Right atrium auricular region (tissue), 2 donors: ENCODE results near the gene CCR3. TPM values are rescaled to one million over a fixed set of nuclear protein-coding genes. Genes with fewer than 3 reads are reported as not detected.
"Not testable (repeated sequence)": the region's sequence is repeated elsewhere in the genome, so short reads cannot be mapped to it uniquely, and the experiment has no call there.

Experiments used
- DNase-seq: peaks from one replicate; pipeline ENCODE4 v3.0.0-alpha.2; 2019; ENCODE audit warnings: low spot score
- H3K27ac ChIP-seq, 2 donors: fragments of 200-600 bp; sonication (generic); 1 replicate in 1 of 2; 2 replicates in 1 of 2; pipeline ENCODE4 v1.5.1; 2016 to 2019
- H3K27me3 ChIP-seq, 2 donors: fragments of 200-600 bp; sonication (generic); one replicate each; pipeline versions ENCODE4 v1.5.1 to v1.6.0; 2017 to 2019
- H3K36me3 ChIP-seq: fragments of 200-600 bp; sonication (generic); one replicate; pipeline ENCODE4 v1.5.1; 2016
- H3K4me1 ChIP-seq, 2 donors: fragments of 200-600 bp; sonication (generic); one replicate each; pipeline versions ENCODE4 v1.5.1 to v1.6.0; 2017 to 2019
- H3K4me3 ChIP-seq, 2 donors: fragments of 200-600 bp; sonication (generic); 1 replicate in 1 of 2; 2 replicates in 1 of 2; pipeline ENCODE4 v1.5.1; 2017 to 2019; ENCODE audit warnings: mild to moderate bottlenecking in 1 of 2, moderate library complexity in 1 of 2
- H3K9me3 ChIP-seq, 2 donors: fragments of 200-600 bp; sonication (generic); one replicate each; pipeline ENCODE4 v1.5.1; 2019
- total RNA-seq, 2 donors: library from RNA; depleted of rRNA; stranded (reverse); fragments of >200 nt; gene quantifications; one replicate each; pipeline ENCODE4 v1.1.0, GENCODE V29; 2016
- TF ChIP-seq, protein P1 (sequence below), 2 donors: fragments of 200-600 bp; sonication (generic); IDR thresholded peaks; one replicate each; pipeline ENCODE4 v1.5.1; 2019; ENCODE audit warnings: antibody characterized with exemption in 2 of 2

Gene CCR3
- total RNA-seq, 2 donors from 2014 or later: not detected

DNA sequence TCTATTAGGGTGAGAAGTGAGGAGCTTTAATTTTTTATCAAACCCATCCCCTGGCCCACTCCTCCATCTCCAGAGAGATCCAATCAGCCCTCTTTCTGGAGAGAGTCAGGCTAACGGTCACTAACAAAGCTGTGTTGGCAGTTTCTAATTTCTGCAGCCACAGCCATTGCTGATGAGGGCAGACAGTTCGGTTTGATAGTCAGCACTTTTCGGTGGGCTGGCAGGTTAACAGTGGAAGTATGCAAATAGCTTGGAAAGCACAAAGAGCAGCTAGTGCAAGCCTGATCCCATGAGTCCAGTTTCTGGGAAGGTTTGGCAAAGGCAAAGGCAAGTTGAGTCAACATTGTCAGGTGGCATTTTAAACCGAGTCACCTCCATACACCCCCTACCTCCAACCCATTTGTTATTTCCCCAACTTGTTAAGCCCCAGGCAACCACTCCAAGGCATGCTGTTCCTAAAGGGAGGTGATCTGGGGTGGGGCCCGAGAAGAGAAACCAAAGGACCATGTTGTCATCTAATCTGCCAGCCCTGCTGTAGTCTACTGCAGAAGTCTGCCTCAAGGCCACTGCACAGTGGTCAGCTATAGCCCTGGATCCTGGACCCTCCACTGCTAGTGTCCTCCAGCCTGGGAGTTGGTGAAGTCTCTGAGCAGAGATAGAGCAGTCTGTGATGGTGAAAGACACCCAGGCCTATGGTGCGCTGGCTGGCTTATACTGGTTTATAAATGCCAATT, 35.8 kb upstream of the CCR3 start:
- no peaks in the 10 kb centered on the region for H3K9me3 ChIP-seq
- H3K27me3 ChIP-seq: no peaks in the 10 kb centered on the region
- H3K4me3 ChIP-seq: peak overlapping the region in 1 of 2 donors; percentile 23
- H3K27ac ChIP-seq: peak overlapping the region in 1 of 2 donors; percentile 35
- TF ChIP-seq, protein P1, sequence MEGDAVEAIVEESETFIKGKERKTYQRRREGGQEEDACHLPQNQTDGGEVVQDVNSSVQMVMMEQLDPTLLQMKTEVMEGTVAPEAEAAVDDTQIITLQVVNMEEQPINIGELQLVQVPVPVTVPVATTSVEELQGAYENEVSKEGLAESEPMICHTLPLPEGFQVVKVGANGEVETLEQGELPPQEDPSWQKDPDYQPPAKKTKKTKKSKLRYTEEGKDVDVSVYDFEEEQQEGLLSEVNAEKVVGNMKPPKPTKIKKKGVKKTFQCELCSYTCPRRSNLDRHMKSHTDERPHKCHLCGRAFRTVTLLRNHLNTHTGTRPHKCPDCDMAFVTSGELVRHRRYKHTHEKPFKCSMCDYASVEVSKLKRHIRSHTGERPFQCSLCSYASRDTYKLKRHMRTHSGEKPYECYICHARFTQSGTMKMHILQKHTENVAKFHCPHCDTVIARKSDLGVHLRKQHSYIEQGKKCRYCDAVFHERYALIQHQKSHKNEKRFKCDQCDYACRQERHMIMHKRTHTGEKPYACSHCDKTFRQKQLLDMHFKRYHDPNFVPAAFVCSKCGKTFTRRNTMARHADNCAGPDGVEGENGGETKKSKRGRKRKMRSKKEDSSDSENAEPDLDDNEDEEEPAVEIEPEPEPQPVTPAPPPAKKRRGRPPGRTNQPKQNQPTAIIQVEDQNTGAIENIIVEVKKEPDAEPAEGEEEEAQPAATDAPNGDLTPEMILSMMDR (IDR thresholded peaks at IDR 0.05): no peak
- no peaks in the 10 kb centered on the region for H3K36me3 ChIP-seq
- H3K4me1 ChIP-seq: no peaks in the 10 kb centered on the region
- no peak for DNase-seq

DNA sequence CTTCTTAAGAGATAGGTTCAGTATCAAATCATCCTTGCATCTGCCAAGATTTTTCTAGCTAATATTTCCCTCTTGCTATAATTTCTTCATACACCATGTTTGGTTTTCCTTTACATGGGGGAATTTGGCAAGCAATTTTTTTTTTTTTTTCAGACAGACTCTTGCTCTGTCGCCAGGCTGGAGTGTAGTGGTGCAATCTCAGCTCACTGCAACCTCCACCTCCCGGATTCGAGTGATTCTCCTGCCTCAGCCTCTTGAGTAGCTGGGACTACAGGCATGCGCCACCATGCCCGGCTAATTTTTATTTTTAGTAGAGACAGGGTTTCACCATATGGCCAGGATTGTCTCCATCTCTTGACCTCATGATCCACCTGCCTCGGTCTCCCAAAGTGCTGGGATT, 34.7 kb upstream of the CCR3 start:
- not testable (repeated sequence) for H3K36me3 ChIP-seq, H3K9me3 ChIP-seq, H3K4me1 ChIP-seq, H3K27me3 ChIP-seq, DNase-seq
- peak overlapping the region in 1 of 2 donors; percentile 51 for H3K27ac ChIP-seq
- peak overlapping the region; percentile 19 to 23 for H3K4me3 ChIP-seq

DNA sequence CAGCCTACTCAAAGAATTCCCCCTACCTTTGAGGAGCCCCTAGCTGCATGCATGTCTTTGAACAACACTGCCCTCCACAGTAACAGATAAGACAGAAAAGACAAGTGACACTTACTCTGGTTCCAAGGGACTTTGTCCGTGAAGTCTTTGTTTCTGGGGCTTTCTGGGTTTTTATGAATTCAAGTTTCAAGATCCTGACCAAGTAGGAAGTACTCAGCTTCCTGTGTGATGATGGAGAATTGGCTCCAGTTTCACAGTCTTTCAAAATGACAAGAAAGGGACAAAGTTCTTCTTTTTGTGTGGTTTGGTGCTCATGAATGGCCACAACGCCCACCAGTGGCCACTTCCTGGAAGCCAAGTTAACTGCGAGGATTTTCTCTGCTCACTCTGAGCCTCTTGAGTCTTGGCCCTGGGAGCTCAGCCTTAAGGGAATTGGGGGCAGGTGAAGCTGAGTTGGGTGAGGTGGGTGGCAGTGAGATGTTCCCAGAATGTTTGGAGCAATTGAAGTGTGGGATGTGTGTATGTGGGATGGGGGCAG, 34.0 kb upstream of the CCR3 start, which contains the start of gene CCR1:
Gene CCR1 (minus strand): TSS at position 147 of the 538 bp plus-strand sequence. CDS start 4,000 bp downstream, outside the sequence.
- TF ChIP-seq, protein P1 (IDR thresholded peaks at IDR 0.05): peak in 1 of 2 donors; percentile 51
- H3K4me1 ChIP-seq: no peaks in the 10 kb centered on the region
- H3K27me3 ChIP-seq: no peaks in the 10 kb centered on the region
- peak within 1 kb of the TSS; percentile 19 to 23 for H3K4me3 ChIP-seq
- DNase-seq: no peak
- H3K36me3 ChIP-seq: no peaks in the 10 kb centered on the region
- peak within 1 kb of the TSS in 1 of 2 donors; percentile 51 for H3K27ac ChIP-seq
- H3K9me3 ChIP-seq: no peaks in the 10 kb centered on the region

DNA sequence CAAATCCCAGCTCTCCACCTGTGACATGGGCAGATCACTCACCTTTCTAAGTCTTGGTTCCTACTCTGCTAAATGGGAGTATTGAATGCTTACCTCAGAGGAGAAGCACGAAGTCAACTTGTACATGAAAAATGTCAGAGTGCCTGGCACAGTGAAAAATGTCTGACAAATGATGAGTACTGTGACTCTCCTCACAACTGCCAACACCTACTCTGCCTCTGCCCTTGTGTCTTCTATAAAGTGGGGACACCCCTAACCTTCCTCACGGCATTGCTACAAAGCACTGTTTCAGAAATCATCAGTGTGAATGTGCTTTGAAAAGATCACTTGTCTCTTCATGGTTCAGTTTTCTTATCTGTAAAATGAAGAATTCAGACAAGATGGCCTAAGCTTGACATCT, 33.2 kb upstream of the CCR3 start:
- H3K36me3 ChIP-seq: no peaks in the 10 kb centered on the region
- H3K27me3 ChIP-seq: no peaks in the 10 kb centered on the region
- no peaks in the 10 kb centered on the region for H3K4me1 ChIP-seq
- H3K4me3 ChIP-seq: no peak overlapping the region
- no peaks in the 10 kb centered on the region for H3K9me3 ChIP-seq
- TF ChIP-seq, protein P1 (IDR thresholded peaks at IDR 0.05): no peak
- no peak for DNase-seq
- no peak overlapping the region for H3K27ac ChIP-seq

DNA sequence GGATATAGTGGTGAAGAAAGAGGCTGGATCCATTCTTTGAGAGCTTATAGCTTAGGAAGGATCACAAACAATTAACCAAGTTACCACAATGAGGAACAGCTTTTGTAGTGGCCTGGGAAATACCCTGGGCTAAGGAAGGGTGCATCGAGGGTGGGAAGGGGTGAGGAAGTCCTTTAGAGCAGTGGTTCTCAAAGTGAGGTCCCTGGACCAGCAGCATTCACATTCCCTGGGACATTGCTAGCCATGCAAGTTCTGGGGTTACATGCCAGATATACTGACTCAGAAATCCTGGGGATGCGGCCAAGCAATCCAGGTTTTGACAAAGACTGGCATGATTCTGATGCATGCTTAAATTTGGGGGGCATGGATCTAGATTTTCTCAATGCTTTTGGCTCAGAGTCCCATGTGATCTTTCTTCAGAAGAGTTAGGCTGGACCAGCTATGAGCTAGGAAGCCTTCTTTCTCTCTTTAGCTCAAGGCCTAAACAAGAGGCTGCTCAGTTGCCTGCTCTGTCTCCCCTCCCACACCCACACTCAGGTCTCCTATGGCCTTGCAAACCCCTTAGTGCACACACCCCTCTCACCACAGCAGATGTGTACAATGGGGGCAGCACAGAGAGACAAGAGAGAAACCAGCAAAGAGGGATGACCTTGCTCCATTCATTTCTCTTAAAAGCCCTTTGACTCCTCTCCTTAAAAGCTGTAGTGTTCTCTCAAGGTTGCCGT, 32.4 kb upstream of the CCR3 start:
- no peak overlapping the region for H3K4me3 ChIP-seq
- TF ChIP-seq, protein P1 (IDR thresholded peaks at IDR 0.05): no peak
- peak; percentile 55 for DNase-seq
- no peaks in the 10 kb centered on the region for H3K27me3 ChIP-seq
- H3K27ac ChIP-seq: no peak overlapping the region
- no peaks in the 10 kb centered on the region for H3K36me3 ChIP-seq
- H3K9me3 ChIP-seq: no peaks in the 10 kb centered on the region
- no peaks in the 10 kb centered on the region for H3K4me1 ChIP-seq

DNA sequence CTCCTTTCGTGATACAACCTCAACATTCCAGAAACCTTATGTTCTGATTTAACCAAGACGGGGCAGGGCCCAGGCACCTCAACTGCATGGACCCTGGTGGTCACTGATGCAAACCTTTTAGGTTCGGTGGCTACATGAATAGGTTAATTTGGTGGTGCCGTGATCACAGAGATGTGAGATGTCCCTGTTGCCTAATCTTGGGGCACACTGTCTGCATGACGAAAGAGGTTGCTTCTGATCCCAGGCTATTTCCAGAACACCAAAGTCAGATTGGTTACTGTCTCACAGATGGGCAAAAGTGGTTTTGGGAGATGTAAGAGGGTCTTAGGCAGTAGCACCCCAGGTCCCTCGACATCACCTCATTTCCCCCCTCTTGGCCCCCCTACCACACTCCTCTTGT, 30.2 kb upstream of the CCR3 start:
- H3K4me1 ChIP-seq: no peaks in the 10 kb centered on the region
- peak; percentile 47 for DNase-seq
- no peaks in the 10 kb centered on the region for H3K36me3 ChIP-seq
- no peak overlapping the region for H3K4me3 ChIP-seq
- H3K9me3 ChIP-seq: no peaks in the 10 kb centered on the region
- TF ChIP-seq, protein P1 (IDR thresholded peaks at IDR 0.05): no peak
- no peaks in the 10 kb centered on the region for H3K27me3 ChIP-seq
- no peak overlapping the region for H3K27ac ChIP-seq
